ENCODE data around the gene CD22. TPM values are rescaled to one million over a fixed set of nuclear protein-coding genes. Genes with fewer than 3 reads are reported as not detected.
A peak's percentile ranks its signal among the peaks of the same experiment; 100 is the strongest.

The CD22 gene
- total RNA-seq, 2 experiments from 2014 or later, result 0.52 to 0.67 TPM

GRCh38 chr19:35330475-35330874 lies 1.5 kb downstream of the CD22 start:
- Histone ChIP-seq H3K4me3 (ENCODE audit: low read length) (no peak overlapping the region), H3K9me3 (ENCODE audit: control insufficient read depth in 1 of 2, insufficient read depth in 1 of 2, low read length in 2 of 2) (no peaks in the 10 kb centered on the region), H3K27ac (ENCODE audit: low read depth in 1 of 2, low read length in 2 of 2) (no peak overlapping the region), H3K27me3 (ENCODE audit: control insufficient read depth in 1 of 2, insufficient read depth in 2 of 2, low read length in 2 of 2) (peaks cover 0 to 2% of the 10 kb centered on the region in 2 experiments), H3K36me3 (ENCODE audit: insufficient read depth, low read length) (no peaks in the 10 kb centered on the region), H3K4me1 (ENCODE audit: insufficient read depth, low read length) (peaks cover 11% of the 10 kb centered on the region)
- intact Hi-C loops (cut with DNase I, micrococcal nuclease), result no loop called here
- DNase-seq (no peak), ATAC-seq (ENCODE audit: poor library complexity) (no peak)
- ChIA-PET CTCF (no interaction called here), POLR2A (no interaction called here)
- TF ChIP-seq, protein P1, sequence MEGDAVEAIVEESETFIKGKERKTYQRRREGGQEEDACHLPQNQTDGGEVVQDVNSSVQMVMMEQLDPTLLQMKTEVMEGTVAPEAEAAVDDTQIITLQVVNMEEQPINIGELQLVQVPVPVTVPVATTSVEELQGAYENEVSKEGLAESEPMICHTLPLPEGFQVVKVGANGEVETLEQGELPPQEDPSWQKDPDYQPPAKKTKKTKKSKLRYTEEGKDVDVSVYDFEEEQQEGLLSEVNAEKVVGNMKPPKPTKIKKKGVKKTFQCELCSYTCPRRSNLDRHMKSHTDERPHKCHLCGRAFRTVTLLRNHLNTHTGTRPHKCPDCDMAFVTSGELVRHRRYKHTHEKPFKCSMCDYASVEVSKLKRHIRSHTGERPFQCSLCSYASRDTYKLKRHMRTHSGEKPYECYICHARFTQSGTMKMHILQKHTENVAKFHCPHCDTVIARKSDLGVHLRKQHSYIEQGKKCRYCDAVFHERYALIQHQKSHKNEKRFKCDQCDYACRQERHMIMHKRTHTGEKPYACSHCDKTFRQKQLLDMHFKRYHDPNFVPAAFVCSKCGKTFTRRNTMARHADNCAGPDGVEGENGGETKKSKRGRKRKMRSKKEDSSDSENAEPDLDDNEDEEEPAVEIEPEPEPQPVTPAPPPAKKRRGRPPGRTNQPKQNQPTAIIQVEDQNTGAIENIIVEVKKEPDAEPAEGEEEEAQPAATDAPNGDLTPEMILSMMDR (IDR thresholded peaks at IDR 0.05), result no peak
- no peak overlapping the region for H3K27ac Mint-ChIP-seq
- H3K27me3 Mint-ChIP-seq, result peaks cover 8% of the 10 kb centered on the region
- H3K9me3 Mint-ChIP-seq, result no peaks in the 10 kb centered on the region
- H3K4me1 Mint-ChIP-seq (ENCODE audit: low read depth), result peaks cover 8% of the 10 kb centered on the region
- no peak overlapping the region for H3K4me3 Mint-ChIP-seq
- H3K36me3 Mint-ChIP-seq (ENCODE audit: low read depth), result no peaks in the 10 kb centered on the region

DNA sequence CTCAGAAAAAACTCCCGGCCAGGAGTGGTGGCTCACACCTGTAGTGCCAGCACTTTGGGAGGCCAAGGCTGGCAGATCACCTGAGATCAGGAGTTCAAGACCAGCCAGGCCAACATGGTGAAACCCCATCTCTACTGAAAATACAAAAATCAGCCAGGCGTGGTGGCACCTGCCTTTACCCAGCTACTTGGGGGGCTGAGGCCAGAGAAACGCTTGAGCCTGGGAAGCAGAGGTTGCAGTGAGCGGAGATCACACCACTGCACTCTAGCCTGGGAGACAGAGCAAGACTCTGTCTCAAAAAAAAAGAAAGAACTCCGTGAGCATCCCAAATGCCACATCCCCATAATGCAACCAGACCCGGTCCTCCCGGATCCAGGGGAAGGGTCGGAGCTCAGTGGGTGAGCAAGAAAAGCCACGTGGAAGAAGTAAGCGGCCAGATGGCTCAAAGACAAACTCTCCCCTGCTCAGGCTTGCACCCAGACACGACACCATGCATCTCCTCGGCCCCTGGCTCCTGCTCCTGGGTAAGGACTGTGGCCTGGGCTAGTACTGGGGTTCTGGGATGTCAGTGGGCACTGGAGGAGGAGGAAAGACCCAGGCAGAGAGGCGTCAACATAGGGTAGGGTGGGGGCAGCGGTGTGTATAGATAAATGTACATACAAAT lies 2.7 kb downstream of the CD22 start:
- ChIA-PET CTCF (no interaction called here), POLR2A (no interaction called here)

DNA sequence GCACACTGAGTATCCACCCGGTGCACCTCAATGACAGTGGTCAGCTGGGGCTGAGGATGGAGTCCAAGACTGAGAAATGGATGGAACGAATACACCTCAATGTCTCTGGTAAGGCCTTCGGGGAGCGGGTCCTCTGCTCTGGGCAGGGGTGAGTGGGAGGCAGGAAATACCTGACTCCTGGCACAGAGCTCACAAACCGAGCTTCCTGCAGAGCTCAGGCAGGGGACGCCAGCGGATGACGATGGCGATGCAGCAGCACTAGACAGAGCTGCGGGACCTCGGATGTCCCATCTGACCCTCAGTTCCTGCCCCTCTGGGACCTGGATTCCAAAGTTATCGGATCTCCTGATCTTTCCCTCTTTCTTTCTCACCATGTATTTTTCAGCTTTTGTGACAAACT lies 3.8 kb downstream of the CD22 start:
- POLR2A ChIA-PET, result no interaction called here
- intact Hi-C loops (cut with DNase I, micrococcal nuclease), result no loop called here
- no peaks in the 10 kb centered on the region for H3K9me3 ChIP-seq (ENCODE audit: control insufficient read depth in 1 of 2, insufficient read depth in 1 of 2, low read length in 2 of 2)
- H3K4me1 Mint-ChIP-seq (ENCODE audit: low read depth), result peaks cover 8% of the 10 kb centered on the region
- H3K27me3 ChIP-seq (ENCODE audit: control insufficient read depth in 1 of 2, insufficient read depth in 2 of 2, low read length in 2 of 2), result no peaks in the 10 kb centered on the region
- H3K27ac Mint-ChIP-seq, result no peak overlapping the region
- H3K27ac ChIP-seq (ENCODE audit: low read depth in 1 of 2, low read length in 2 of 2), result no peak overlapping the region
- peak in 9 of 14 experiments; percentile 19 to 56 (median 33) for DNase-seq
- TF ChIP-seq, protein P1 (IDR thresholded peaks at IDR 0.05), result no peak
- no peaks in the 10 kb centered on the region for H3K36me3 Mint-ChIP-seq (ENCODE audit: low read depth)
- peaks cover 8% of the 10 kb centered on the region for H3K27me3 Mint-ChIP-seq
- CTCF ChIA-PET, result interaction anchor here (1.4 kb wide), 1 partner anchor 20 kb away, joined by 4 read pairs; no protein-coding TSS in a partner anchor
- peaks cover 11% of the 10 kb centered on the region for H3K4me1 ChIP-seq (ENCODE audit: insufficient read depth, low read length)
- H3K36me3 ChIP-seq (ENCODE audit: insufficient read depth, low read length), result no peaks in the 10 kb centered on the region
- ATAC-seq (ENCODE audit: poor library complexity), result peak; percentile 90
- H3K4me3 ChIP-seq (ENCODE audit: low read length), result no peak overlapping the region
- H3K4me3 Mint-ChIP-seq, result no peak overlapping the region
- H3K9me3 Mint-ChIP-seq, result no peaks in the 10 kb centered on the region

More for the DNA sequence above, 2.7 kb downstream of the CD22 start:
- DNase-seq (no peak), ATAC-seq (ENCODE audit: poor library complexity) (no peak)
- Histone ChIP-seq H3K9me3 (ENCODE audit: control insufficient read depth in 1 of 2, insufficient read depth in 1 of 2, low read length in 2 of 2) (no peaks in the 10 kb centered on the region), H3K27ac (ENCODE audit: low read depth in 1 of 2, low read length in 2 of 2) (no peak overlapping the region), H3K4me1 (ENCODE audit: insufficient read depth, low read length) (peaks cover 11% of the 10 kb centered on the region), H3K36me3 (ENCODE audit: insufficient read depth, low read length) (no peaks in the 10 kb centered on the region), H3K27me3 (ENCODE audit: control insufficient read depth in 1 of 2, insufficient read depth in 2 of 2, low read length in 2 of 2) (peaks cover 0 to under 1% of the 10 kb centered on the region in 2 experiments), H3K4me3 (ENCODE audit: low read length) (no peak overlapping the region)
- Mint-ChIP-seq H3K4me3 (no peak overlapping the region), H3K4me1 (ENCODE audit: low read depth) (peaks cover 8% of the 10 kb centered on the region), H3K36me3 (ENCODE audit: low read depth) (no peaks in the 10 kb centered on the region), H3K27ac (no peak overlapping the region), H3K27me3 (peaks cover 8% of the 10 kb centered on the region), H3K9me3 (no peaks in the 10 kb centered on the region)
- intact Hi-C loops (cut with DNase I, micrococcal nuclease), result no loop called here
- TF ChIP-seq, protein P1 (IDR thresholded peaks at IDR 0.05), result no peak

Measured in CD4-positive, alpha-beta T cell (primary cell).